ENCODE results near the gene LEFTY2. TPM values are rescaled to one million over a fixed set of nuclear protein-coding genes. Genes with fewer than 3 reads are reported as not detected.

Gene LEFTY2
- total and polyA plus RNA-seq, 2 donors (not counting 3 experiments of a cell fraction or from before 2014, with no cell fraction given) = 0.06 TPM; not detected in 1

GRCh38 chr1:225953315-225953714, 12.3 kb upstream of the LEFTY2 start:
- H3K9me3 ChIP-seq (replicated peaks; ENCODE audit: control insufficient read depth, insufficient read depth, low read length) = no peaks in the 10 kb centered on the region
- H3K9ac ChIP-seq (replicated peaks; ENCODE audit: extremely low read depth, insufficient read depth, low read length) = no peak overlapping the region
- no TSS peak for BruUV-seq (replicated peaks)
- TF ChIP-seq MAX (IDR thresholded peaks at IDR 0.05; ENCODE audit: insufficient read depth, insufficient read length) (no peak), POLR2A (IDR thresholded peaks at IDR 0.05; ENCODE audit: low read depth, low read length) (no peak), EZH2 (IDR thresholded peaks at IDR 0.05; ENCODE audit: borderline replicate concordance, low read depth, low read length, severe bottlenecking) (no peak), FOS (IDR thresholded peaks at IDR 0.05; ENCODE audit: borderline replicate concordance, insufficient read depth, low read length) (no peak)
- intact Hi-C loops (cut with micrococcal nuclease) (no loop called here), dilution Hi-C loops (cut with MboI; ENCODE audit: extremely low pct_ligation_motif_present, low sequenced_read_pairs) (no loop called here)
- H3K9me1 ChIP-seq (replicated peaks; ENCODE audit: control insufficient read depth, extremely low read depth, insufficient read depth, low read length) = no peaks in the 10 kb centered on the region
- H3K79me2 ChIP-seq (ENCODE audit: control insufficient read depth, insufficient read depth, low read length) = no peaks in the 10 kb centered on the region
- peaks cover 6 to 9% of the 10 kb centered on the region in 2 experiments for H3K27me3 ChIP-seq (ENCODE audit: control insufficient read depth in 2 of 2, insufficient read depth in 2 of 2, low read length in 2 of 2)
- no peaks in the 10 kb centered on the region for H3K36me3 ChIP-seq (ENCODE audit: control insufficient read depth in 2 of 2, extremely low read depth in 1 of 2, insufficient read depth in 2 of 2, low read length in 2 of 2)
- H3K4me1 ChIP-seq (ENCODE audit: control insufficient read depth, extremely low read depth, insufficient read depth, low read length) = no peaks in the 10 kb centered on the region
- no peak overlapping the region for H3K27ac ChIP-seq (ENCODE audit: insufficient read depth, low read depth, low read length)
- no peak overlapping the region for H2AFZ ChIP-seq (ENCODE audit: low read depth, low read length)
- ChIA-PET POLR2A (no interaction called here), CTCF (interaction anchor here (1.0 to 1.3 kb wide), 3 partner anchors 10 to 41 kb away, joined by 3 read pairs; no protein-coding TSS in a partner anchor)
- no peak for FAIRE-seq
- H4K20me1 ChIP-seq (replicated peaks; ENCODE audit: control insufficient read depth, extremely low read depth, insufficient read depth, low read length) = no peaks in the 10 kb centered on the region
- DNase-seq (ENCODE audit: low read depth, low spot score) = no peak
- H3K4me3 ChIP-seq (replicated peaks in 1 of 3; ENCODE audit: insufficient read depth in 1 of 3, low read depth in 1 of 3, low read length in 3 of 3) = no peak overlapping the region
- H3K4me2 ChIP-seq (ENCODE audit: insufficient read depth, low read length) = no peak overlapping the region

GRCh38 chr1:225950905-225951497, 10.0 kb upstream of the LEFTY2 start:
- intact Hi-C loops (cut with micrococcal nuclease) (no loop called here), dilution Hi-C loops (cut with MboI; ENCODE audit: extremely low pct_ligation_motif_present, low sequenced_read_pairs) (no loop called here)
- no TSS peak for BruUV-seq (replicated peaks)
- no peaks in the 10 kb centered on the region for H3K4me1 ChIP-seq (ENCODE audit: control insufficient read depth, extremely low read depth, insufficient read depth, low read length)
- no peak overlapping the region for H3K4me2 ChIP-seq (ENCODE audit: insufficient read depth, low read length)
- no peaks in the 10 kb centered on the region for H3K9me3 ChIP-seq (replicated peaks; ENCODE audit: control insufficient read depth, insufficient read depth, low read length)
- peaks cover 8 to 14% of the 10 kb centered on the region in 2 experiments for H3K27me3 ChIP-seq (ENCODE audit: control insufficient read depth in 2 of 2, insufficient read depth in 2 of 2, low read length in 2 of 2)
- H4K20me1 ChIP-seq (replicated peaks; ENCODE audit: control insufficient read depth, extremely low read depth, insufficient read depth, low read length) = no peaks in the 10 kb centered on the region
- H3K36me3 ChIP-seq (ENCODE audit: control insufficient read depth in 2 of 2, extremely low read depth in 1 of 2, insufficient read depth in 2 of 2, low read length in 2 of 2) = no peaks in the 10 kb centered on the region
- H3K9me1 ChIP-seq (replicated peaks; ENCODE audit: control insufficient read depth, extremely low read depth, insufficient read depth, low read length) = no peaks in the 10 kb centered on the region
- POLR2A ChIA-PET = no interaction called here
- FAIRE-seq = no peak
- no peak overlapping the region for H3K4me3 ChIP-seq (replicated peaks in 1 of 3; ENCODE audit: insufficient read depth in 1 of 3, low read depth in 1 of 3, low read length in 3 of 3)
- H3K79me2 ChIP-seq (ENCODE audit: control insufficient read depth, insufficient read depth, low read length) = no peaks in the 10 kb centered on the region
- no peak overlapping the region for H3K9ac ChIP-seq (replicated peaks; ENCODE audit: extremely low read depth, insufficient read depth, low read length)
- H3K27ac ChIP-seq (ENCODE audit: insufficient read depth, low read depth, low read length) = no peak overlapping the region
- TF ChIP-seq CTCF (IDR thresholded peaks at IDR 0.05; ENCODE audit: extremely low read depth in 1 of 2, insufficient read depth in 1 of 2, low read depth in 1 of 2, low read length in 2 of 2) (no peak), EZH2 (IDR thresholded peaks at IDR 0.05; ENCODE audit: borderline replicate concordance, low read depth, low read length, severe bottlenecking) (no peak), MYC (IDR thresholded peaks at IDR 0.05; ENCODE audit: low read depth, low read length) (no peak), POLR2A (IDR thresholded peaks at IDR 0.05; ENCODE audit: low read depth, low read length) (no peak), GATA2 (IDR thresholded peaks at IDR 0.05; ENCODE audit: insufficient read depth, insufficient read length, low read depth, low read length) (no peak), JUN (IDR thresholded peaks at IDR 0.05; ENCODE audit: borderline replicate concordance, insufficient read depth, insufficient read length, low read depth) (no peak), POLR2AphosphoS5 (IDR thresholded peaks at IDR 0.05; ENCODE audit: insufficient read depth, low read depth, low read length) (no peak), MAX (IDR thresholded peaks at IDR 0.05; ENCODE audit: insufficient read depth, insufficient read length) (no peak), FOS (IDR thresholded peaks at IDR 0.05; ENCODE audit: borderline replicate concordance, insufficient read depth, low read length) (no peak)
- no peak overlapping the region for H2AFZ ChIP-seq (ENCODE audit: low read depth, low read length)
- no peak for DNase-seq (ENCODE audit: low read depth, low spot score)
- CTCF ChIA-PET = interaction anchor here (0.9 to 1.9 kb wide), 2 partner anchors 12 to 15 kb away, joined by 3 to 5 read pairs; no protein-coding TSS in a partner anchor
